HG02943 (cell line): ENCODE measurements around the gene MEAF6.

Source experiments
- ATAC-seq: cut with Tn5 transposase; IDR thresholded peaks from one replicate; pipeline ENCODE4 v1.9.1; 2021; ENCODE audit warnings: mild to moderate bottlenecking, low read depth, moderate library complexity; ENCODE audit not compliant: unreplicated experiment

Gene MEAF6

GRCh38 chr1:37474697-37475379 lies 39.7 kb downstream of the MEAF6 start:
- no peak for ATAC-seq

GRCh38 chr1:37474046-37474696 lies 40.4 kb downstream of the MEAF6 start, which contains the start of gene ZC3H12A:
Gene ZC3H12A, plus strand, starts transcription at chr1:37474580. Its CDS starts 917 bp downstream, at chr1:37475497.
- peak; percentile 55 for ATAC-seq

- no peak for ATAC-seq
These were observed 41.0 kb downstream of the MEAF6 start for GRCh38 chr1:37473431-37474045.

- no peak for ATAC-seq
These were observed 41.6 kb downstream of the MEAF6 start for GRCh38 chr1:37472994-37473393.

- no peak for ATAC-seq
These were observed 42.3 kb downstream of the MEAF6 start for GRCh38 chr1:37472281-37472680.

GRCh38 chr1:37471345-37472231 lies 43.0 kb downstream of the MEAF6 start:
- ATAC-seq = no peak

GRCh38 chr1:37469386-37469785 lies 45.2 kb downstream of the MEAF6 start:
- ATAC-seq = no peak

- ATAC-seq = no peak
These were observed 46.5 kb downstream of the MEAF6 start for GRCh38 chr1:37468037-37468436.

GRCh38 chr1:37465593-37466517 lies 48.7 kb downstream of the MEAF6 start:
- ATAC-seq = no peak

GRCh38 chr1:37464443-37464842 lies 50.1 kb downstream of the MEAF6 start:
- no peak for ATAC-seq

- no peak for ATAC-seq
These were observed 52.7 kb downstream of the MEAF6 start for GRCh38 chr1:37461698-37462436.

- no peak for ATAC-seq
These were observed 56.0 kb downstream of the MEAF6 start for GRCh38 chr1:37458551-37458950.

GRCh38 chr1:37456614-37457013 lies 58.0 kb downstream of the MEAF6 start:
- ATAC-seq = no peak

- no peak for ATAC-seq
These were observed 59.0 kb downstream of the MEAF6 start for GRCh38 chr1:37455516-37455915.

- no peak for ATAC-seq
These were observed 60.9 kb downstream of the MEAF6 start for GRCh38 chr1:37453647-37454046.

GRCh38 chr1:37452416-37452815 lies 62.1 kb downstream of the MEAF6 start:
- no peak for ATAC-seq

- ATAC-seq = no peak
These were observed 64.6 kb downstream of the MEAF6 start for GRCh38 chr1:37449936-37450335.

GRCh38 chr1:37448691-37449417 lies 65.7 kb downstream of the MEAF6 start:
- ATAC-seq = no peak
